Activated T-helper 1 cell treated with anti-CD3 and anti-CD28 coated beads, Interleukin-2, amount 50 U/mL, for 16 hours (primary cell): Measurements from ENCODE around the gene SAFB.
A peak's percentile ranks its signal among the peaks of the same experiment; 100 is the strongest.
"Not testable (repeated sequence)": the region's sequence is repeated elsewhere in the genome, so short reads cannot be mapped to it uniquely, and the experiment has no call there.

Source experiments
- DNase-seq, 2 donors: peaks; one replicate each; pipeline ENCODE4 v3.0.0-alpha.2; 2020; ENCODE audit warnings: low read depth in 1 of 2, low spot score in 1 of 2

Gene SAFB

GRCh38 chr19:5594521-5594950, 28.3 kb upstream of the SAFB start:
- no peak for DNase-seq

- no peak for DNase-seq
Observed at GRCh38 chr19:5595129-5595528, 27.8 kb upstream of the SAFB start.

- no peak for DNase-seq
Observed at GRCh38 chr19:5595745-5596144, 27.1 kb upstream of the SAFB start.

- no peak for DNase-seq
Observed at GRCh38 chr19:5600797-5601196, 22.1 kb upstream of the SAFB start.

- no peak for DNase-seq
Observed at GRCh38 chr19:5603626-5604025, 19.3 kb upstream of the SAFB start.

GRCh38 chr19:5605362-5605761, 17.5 kb upstream of the SAFB start:
- DNase-seq, result no peak

- no peak for DNase-seq
Observed at GRCh38 chr19:5607318-5608275, 15.3 kb upstream of the SAFB start.

- DNase-seq, result no peak
Observed at GRCh38 chr19:5608291-5608690, 14.6 kb upstream of the SAFB start.

- DNase-seq, result not testable (repeated sequence)
Observed at GRCh38 chr19:5608766-5609165, 14.1 kb upstream of the SAFB start.

- DNase-seq, result no peak
Observed at GRCh38 chr19:5609881-5610448, 12.9 kb upstream of the SAFB start.

GRCh38 chr19:5612891-5613865, 9.7 kb upstream of the SAFB start:
- DNase-seq, result no peak

- no peak for DNase-seq
Observed at GRCh38 chr19:5615756-5616327, 7.0 kb upstream of the SAFB start.

GRCh38 chr19:5617080-5617479, 5.8 kb upstream of the SAFB start:
- no peak for DNase-seq

- no peak for DNase-seq
Observed at GRCh38 chr19:5618591-5618990, 4.3 kb upstream of the SAFB start.

GRCh38 chr19:5619946-5620345, 2.9 kb upstream of the SAFB start:
- DNase-seq, result no peak

GRCh38 chr19:5621311-5621944, 1.5 kb upstream of the SAFB start:
- DNase-seq, result no peak

GRCh38 chr19:5621945-5622464, 878 bp upstream of the SAFB start:
- DNase-seq, result peak in 1 of 2 donors; percentile 4

- DNase-seq, result peak in 1 of 2 donors; percentile 5
Observed at GRCh38 chr19:5623397-5624017, 624 bp downstream of the SAFB start.

GRCh38 chr19:5624018-5624663, 1.3 kb downstream of the SAFB start:
- peak in 1 of 2 donors; percentile 5 for DNase-seq
